ENCODE results near the gene MLPH. TPM values are rescaled to one million over a fixed set of nuclear protein-coding genes. Genes with fewer than 3 reads are reported as not detected.
A peak's percentile ranks its signal among the peaks of the same experiment; 100 is the strongest.

Gene MLPH
- polyA plus RNA-seq, 12 donors = 0.43 to 3.0 (median 0.83) TPM; not detected in 2

GRCh38 chr2:237478979-237479378, 8.1 kb upstream of the MLPH start:
- DNase-seq = no peak

GRCh38 chr2:237479747-237480146, 7.3 kb upstream of the MLPH start:
- peak; percentile 48 for DNase-seq

- no peak for DNase-seq
Observed at GRCh38 chr2:237480556-237480955, 6.5 kb upstream of the MLPH start.

- no peak for DNase-seq
Observed at GRCh38 chr2:237480988-237481525, 6.0 kb upstream of the MLPH start.

- DNase-seq = no peak
Observed at GRCh38 chr2:237482485-237482884, 4.6 kb upstream of the MLPH start.

- DNase-seq = no peak
Observed at GRCh38 chr2:237483018-237483731, 3.9 kb upstream of the MLPH start.

- no peak for DNase-seq
Observed at GRCh38 chr2:237485304-237485703, 1.7 kb upstream of the MLPH start.

DNA sequence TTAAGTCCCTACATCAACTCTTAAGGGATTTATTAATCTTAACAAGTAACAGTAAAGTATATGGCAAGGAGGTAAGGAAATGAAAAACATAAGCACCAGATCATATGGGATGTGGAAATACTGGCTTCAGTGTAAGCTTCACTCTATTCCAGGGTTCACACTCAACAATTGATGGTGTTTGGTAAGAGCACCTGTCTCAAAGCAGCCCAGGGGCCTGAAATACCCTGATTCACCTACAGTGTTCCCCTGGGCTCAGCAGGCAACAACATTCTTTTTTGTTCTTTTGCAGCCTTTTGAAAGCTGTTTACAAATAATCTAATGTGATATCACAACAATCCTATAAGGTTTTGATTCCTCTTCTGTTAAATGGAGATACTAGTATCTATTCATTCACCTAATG, 1.2 kb upstream of the MLPH start:
- no peak for DNase-seq

- DNase-seq = no peak
Observed at GRCh38 chr2:237486334-237486818, 675 bp upstream of the MLPH start.

DNA sequence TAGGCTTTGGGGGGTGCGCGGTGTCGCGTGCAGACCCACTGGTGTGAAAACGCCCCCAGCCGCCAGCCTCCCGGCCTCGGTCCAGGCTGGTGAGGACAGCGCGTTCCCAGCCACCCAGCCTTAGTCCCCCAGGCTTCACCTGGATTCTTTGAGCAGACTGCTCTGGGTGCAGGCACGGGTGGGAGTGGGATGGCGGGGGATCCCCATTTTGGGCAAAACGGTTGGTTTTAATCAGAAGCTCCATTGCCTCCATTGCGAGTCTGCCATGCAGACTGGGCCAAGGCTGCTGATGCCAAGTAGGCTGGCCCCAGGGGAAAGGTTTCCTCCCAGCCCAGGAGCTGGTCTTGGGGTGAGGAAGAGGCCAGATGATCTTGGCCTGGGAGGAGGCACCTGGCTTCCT, 445 bp downstream of the MLPH start:
- no peak for DNase-seq

DNA sequence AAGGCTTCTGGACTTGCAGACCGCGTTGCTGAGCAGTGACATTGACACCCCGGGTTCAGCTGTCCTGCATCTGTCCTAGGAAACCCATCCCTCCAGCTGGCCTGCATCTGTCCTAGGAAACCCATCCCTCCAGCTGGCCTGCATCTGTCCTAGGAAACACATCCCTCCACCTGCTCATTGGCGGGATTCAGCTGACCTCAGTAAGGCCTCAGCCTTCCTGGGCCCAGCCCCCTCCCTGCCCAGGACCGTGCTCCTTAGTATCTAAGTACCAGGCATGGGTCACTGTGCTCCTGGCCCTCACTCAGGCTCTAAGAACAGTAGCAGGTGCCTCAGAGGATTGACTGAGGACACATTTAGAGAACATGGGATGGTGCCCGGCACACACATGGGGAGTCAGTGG, 1.2 kb downstream of the MLPH start:
- DNase-seq = no peak

GRCh38 chr2:237488901-237489860, 2.1 kb downstream of the MLPH start:
- no peak for DNase-seq

DNA sequence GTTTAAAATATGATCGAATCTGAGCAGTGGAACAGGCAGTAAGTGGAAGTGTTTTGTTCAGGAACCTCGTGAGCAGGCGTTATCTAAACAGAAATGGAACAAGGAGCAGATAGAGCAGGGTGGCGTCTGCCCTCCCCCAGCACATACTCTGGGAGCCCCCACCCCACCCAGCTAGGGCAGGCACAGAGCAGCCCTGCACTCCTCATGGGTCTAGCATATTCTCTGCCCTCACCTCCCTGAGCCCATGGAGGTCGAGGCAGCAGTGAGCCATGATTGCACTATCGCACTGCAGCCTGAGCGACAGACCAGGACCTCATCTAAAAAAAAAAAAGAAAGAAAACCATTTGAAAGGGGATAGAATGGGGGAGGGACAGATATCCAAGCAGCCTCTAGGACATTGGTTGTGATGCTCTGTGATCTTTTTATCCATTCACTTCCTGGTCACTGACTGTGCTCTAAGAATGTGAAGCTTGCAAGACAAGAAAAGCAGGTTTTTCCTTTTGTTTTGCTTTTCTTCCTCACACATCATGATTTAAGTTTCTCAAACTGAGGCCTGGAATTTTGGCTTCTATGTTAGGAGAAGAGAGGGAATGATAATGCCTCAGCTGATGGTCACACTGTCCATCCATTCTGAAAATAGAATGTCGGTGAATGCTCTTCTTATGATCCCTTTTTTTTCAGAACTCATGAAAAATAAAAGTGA, 3.1 kb downstream of the MLPH start:
- no peak for DNase-seq

- no peak for DNase-seq
Observed at GRCh38 chr2:237490795-237491194, 3.7 kb downstream of the MLPH start.

GRCh38 chr2:237491515-237492118, 4.6 kb downstream of the MLPH start:
- DNase-seq = no peak

DNA sequence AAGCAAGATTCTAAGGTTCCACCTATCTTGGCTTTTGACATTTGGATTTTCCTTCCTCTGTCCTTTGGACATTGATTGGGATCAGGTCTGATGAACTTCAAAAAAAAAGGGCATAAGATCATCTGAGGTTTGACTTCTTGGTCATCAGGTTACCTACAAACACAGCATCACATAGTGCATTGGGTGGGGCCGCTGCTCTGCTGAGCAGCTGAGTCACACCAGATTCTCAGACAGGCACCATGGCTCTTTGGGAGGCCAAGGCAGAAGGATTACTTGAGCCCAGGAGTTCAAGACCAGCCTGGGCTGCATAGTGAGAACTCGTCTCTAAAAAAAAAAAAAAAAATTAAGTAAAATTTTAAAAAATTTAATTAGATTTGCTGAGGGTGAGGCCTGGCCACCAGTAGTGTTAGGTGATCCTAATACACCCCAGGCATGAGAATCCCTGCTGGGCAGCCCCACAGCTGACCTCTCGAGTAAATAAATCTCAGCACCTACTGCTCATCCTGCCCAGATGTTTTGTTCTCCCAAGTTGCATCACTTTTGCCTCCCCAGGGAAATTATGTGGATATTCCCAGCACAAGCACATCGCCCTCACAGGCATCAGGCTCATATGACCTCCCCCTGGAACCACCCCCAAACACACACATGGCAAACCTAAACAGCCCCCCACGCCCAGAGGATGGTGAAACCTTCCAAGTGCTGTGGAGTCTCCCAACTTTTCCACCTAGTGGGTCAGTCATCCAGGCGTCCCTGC, 5.3 kb downstream of the MLPH start:
- DNase-seq = no peak

- no peak for DNase-seq
Observed at GRCh38 chr2:237494066-237494465, 7.0 kb downstream of the MLPH start.

DNA sequence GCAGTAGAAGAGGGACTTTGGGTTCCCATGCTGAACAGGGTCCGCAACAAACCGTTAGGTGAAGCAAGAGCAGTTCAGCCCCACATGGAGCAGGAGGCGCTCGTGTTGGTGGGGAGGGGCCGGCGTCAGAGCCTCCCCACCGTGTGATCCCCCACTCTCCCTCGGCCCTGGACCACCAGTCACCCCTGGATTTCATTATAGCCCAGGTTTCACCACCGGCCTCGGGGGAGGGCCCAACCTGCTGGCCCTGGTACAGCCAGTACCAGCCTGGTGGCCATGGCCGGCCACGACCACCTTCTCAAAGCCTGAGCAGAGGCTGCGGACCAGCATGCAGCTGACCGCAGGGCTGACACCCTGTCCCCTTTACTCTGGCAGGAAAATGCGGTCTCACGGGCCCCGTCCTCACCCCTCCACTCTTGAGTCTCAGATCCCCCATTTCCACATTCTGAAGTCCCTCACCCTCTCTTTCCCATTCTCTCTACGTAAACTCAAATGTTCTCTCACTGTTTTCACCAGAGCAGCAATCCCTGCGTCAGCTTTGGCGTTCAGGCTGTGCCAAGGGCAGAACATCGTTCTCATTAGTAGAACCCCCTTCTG, 8.6 kb downstream of the MLPH start:
- no peak for DNase-seq

GRCh38 chr2:237496428-237496827, 9.4 kb downstream of the MLPH start:
- DNase-seq = no peak
